Tibial artery (tissue), 4 donors: Measurements from ENCODE around the gene RBL2.
"Not testable (repeated sequence)": the region's sequence is repeated elsewhere in the genome, so short reads cannot be mapped to it uniquely, and the experiment has no call there.

ENCODE experiments used
- DNase-seq, 2 donors: peaks; one replicate each; pipeline ENCODE4 v3.0.0-alpha.2; 2019
- H3K27ac ChIP-seq, 2 donors: fragments of 200-600 bp; sonication (generic) in 1 of 2; 1 replicate in 1 of 2; 2 replicates in 1 of 2; pipeline ENCODE4 v1.5.1; 2018 to 2019; ENCODE audit warnings: mild to moderate bottlenecking in 1 of 2
- H3K27me3 ChIP-seq, 2 donors: fragments of 200-600 bp; sonication (generic) in 1 of 2; one replicate each; pipeline versions ENCODE4 v1.5.1 to v1.6.0; 2016 to 2019
- H3K36me3 ChIP-seq, 3 donors: fragments of 200-600 bp; sonication (generic) in 2 of 3; one replicate each; pipeline ENCODE4 v1.5.1; 2016 to 2019; ENCODE audit warnings: mild to moderate bottlenecking in 2 of 3
- H3K4me1 ChIP-seq, 4 donors: fragments of 200-600 bp; sonication (generic) in 2 of 4; 1 replicate in 3 of 4; 2 replicates in 1 of 4; pipeline ENCODE4 v1.5.1; 2016 to 2019
- H3K4me3 ChIP-seq, 2 donors: fragments of 200-600 bp; sonication (generic) in 1 of 2; 1 replicate in 1 of 2; 2 replicates in 1 of 2; pipeline ENCODE4 v1.5.1; 2018 to 2019; ENCODE audit warnings: mild to moderate bottlenecking in 2 of 2
- H3K9me3 ChIP-seq, 3 donors: fragments of 200-600 bp; sonication (generic) in 1 of 3; one replicate each; pipeline ENCODE4 v1.5.1; 2016 to 2019
- intact Hi-C: fragments of 100-400 bp; cut with DNase I; formaldehyde crosslinking; loops from one replicate; pipeline ENCODE4 v1.15.0; 2023; ENCODE audit warnings: low total_unique reads
- TF ChIP-seq, protein P1 (sequence below), 2 experiments: fragments of 200-600 bp in 1 of 2; fragments of 450-650 bp in 1 of 2; IDR thresholded peaks; one replicate each; pipeline ENCODE4 v1.5.1; 2017 to 2019; ENCODE audit warnings: antibody characterized with exemption in 2 of 2, mild to moderate bottlenecking in 1 of 2, moderate library complexity in 1 of 2

RBL2 gene

DNA sequence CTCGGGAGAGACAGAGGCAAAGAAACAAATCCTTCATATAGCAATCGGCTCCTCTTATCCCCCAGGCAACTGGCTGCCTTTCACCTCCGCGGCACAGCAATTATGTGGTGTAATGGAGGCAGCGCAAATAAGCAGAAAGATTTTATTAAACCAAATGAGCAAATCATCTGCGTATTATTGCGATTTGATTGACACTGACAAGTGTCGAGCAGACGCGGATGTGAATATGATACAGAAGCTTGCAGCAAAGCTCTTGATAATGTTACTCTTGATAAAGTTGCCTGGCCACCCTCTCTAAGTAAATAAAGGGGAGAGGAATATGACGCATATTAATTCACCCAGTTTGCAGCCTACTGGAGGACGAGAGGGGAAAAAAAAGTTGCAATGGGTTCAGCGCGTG lies 95.2 kb downstream of the RBL2 start:
- Histone ChIP-seq H3K27ac (no peak overlapping the region), H3K36me3 (no peaks in the 10 kb centered on the region), H3K9me3 (peaks cover 0 to 4% (median 0%) of the 10 kb centered on the region in 3 donors), H3K27me3 (peaks cover 0 to 4% of the 10 kb centered on the region in 2 donors), H3K4me3 (no peak overlapping the region), H3K4me1 (no peaks in the 10 kb centered on the region)
- no peak for DNase-seq
- TF ChIP-seq, protein P1, sequence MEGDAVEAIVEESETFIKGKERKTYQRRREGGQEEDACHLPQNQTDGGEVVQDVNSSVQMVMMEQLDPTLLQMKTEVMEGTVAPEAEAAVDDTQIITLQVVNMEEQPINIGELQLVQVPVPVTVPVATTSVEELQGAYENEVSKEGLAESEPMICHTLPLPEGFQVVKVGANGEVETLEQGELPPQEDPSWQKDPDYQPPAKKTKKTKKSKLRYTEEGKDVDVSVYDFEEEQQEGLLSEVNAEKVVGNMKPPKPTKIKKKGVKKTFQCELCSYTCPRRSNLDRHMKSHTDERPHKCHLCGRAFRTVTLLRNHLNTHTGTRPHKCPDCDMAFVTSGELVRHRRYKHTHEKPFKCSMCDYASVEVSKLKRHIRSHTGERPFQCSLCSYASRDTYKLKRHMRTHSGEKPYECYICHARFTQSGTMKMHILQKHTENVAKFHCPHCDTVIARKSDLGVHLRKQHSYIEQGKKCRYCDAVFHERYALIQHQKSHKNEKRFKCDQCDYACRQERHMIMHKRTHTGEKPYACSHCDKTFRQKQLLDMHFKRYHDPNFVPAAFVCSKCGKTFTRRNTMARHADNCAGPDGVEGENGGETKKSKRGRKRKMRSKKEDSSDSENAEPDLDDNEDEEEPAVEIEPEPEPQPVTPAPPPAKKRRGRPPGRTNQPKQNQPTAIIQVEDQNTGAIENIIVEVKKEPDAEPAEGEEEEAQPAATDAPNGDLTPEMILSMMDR (IDR thresholded peaks at IDR 0.05), result no peak
- intact Hi-C loops, result no loop called here

DNA sequence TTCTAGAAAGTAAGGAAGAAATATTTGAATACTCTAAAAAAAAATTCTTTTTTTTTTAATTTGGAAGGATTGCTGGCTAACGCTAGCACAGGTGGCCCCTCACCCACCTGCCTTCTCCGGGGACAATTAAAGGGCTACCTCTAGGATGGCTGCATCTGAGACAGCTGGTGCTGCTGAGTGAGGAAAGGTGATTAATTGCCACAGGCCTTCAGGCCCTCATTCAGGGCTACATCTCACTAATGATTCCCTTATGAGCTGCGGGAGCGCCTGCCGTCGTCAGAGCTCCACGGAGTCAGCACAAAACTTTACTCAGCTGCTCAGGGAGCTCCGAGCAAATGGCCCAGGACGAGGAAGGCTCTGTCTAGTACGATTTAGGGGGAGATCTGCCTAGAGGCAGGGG lies 95.8 kb downstream of the RBL2 start:
- TF ChIP-seq, protein P1 (IDR thresholded peaks at IDR 0.05), result no peak
- peaks cover 0 to 4% of the 10 kb centered on the region in 2 donors for H3K27me3 ChIP-seq
- intact Hi-C loops, result no loop called here
- H3K4me3 ChIP-seq, result no peak overlapping the region
- H3K36me3 ChIP-seq, result no peaks in the 10 kb centered on the region
- no peak overlapping the region for H3K27ac ChIP-seq
- no peaks in the 10 kb centered on the region for H3K4me1 ChIP-seq
- H3K9me3 ChIP-seq, result peaks cover 0 to 4% (median 0%) of the 10 kb centered on the region in 3 donors
- no peak for DNase-seq

DNA sequence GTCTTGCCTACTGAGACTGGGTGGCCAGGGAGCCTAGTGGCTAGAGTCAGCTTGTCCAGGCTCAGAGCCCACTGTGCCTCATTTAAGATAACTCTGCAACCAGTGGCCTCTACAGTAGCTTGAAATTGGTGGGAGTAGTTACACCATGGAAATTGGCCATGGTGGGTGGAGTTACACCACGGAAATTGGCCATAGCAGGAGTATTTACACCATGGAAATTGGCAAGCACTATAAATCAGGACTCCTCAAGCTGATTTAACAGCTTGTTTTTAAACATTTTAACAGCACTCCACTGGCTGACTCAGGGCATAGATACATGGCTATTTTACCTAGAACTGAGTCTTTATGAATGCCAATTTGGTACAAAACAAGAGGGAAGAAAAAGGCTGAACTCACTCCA lies 96.5 kb downstream of the RBL2 start:
- TF ChIP-seq, protein P1 (IDR thresholded peaks at IDR 0.05), result no peak

DNA sequence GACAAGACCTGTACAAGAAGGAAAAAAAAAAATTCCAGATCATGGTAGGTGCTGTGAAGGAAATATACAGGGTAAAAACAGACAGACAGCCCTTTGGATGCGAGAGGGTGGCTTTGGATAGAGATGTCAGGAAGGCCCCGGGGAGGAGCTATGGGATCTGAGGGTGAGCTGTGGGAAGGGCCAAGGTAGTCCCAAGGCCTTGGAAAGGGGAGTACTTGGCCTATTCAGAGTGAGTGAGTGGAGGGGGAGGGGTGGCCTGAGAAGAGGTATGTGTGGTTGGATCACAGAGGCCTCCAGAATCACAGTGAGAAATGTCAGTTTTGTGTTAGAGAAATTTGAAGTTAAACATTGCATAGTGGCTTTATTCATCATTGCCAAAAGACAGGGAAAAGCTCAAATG lies 99.9 kb downstream of the RBL2 start:
- intact Hi-C loops, result no loop called here
- no peak overlapping the region for H3K27ac ChIP-seq
- no peak for DNase-seq

More for the DNA sequence above, 96.5 kb downstream of the RBL2 start:
- Histone ChIP-seq H3K27ac (no peak overlapping the region), H3K27me3 (peaks cover 0 to 4% of the 10 kb centered on the region in 2 donors), H3K36me3 (no peaks in the 10 kb centered on the region), H3K9me3 (peaks cover 0 to 4% (median 0%) of the 10 kb centered on the region in 3 donors), H3K4me1 (no peaks in the 10 kb centered on the region), H3K4me3 (no peak overlapping the region)
- DNase-seq, result no peak
- intact Hi-C loops, result no loop called here

DNA sequence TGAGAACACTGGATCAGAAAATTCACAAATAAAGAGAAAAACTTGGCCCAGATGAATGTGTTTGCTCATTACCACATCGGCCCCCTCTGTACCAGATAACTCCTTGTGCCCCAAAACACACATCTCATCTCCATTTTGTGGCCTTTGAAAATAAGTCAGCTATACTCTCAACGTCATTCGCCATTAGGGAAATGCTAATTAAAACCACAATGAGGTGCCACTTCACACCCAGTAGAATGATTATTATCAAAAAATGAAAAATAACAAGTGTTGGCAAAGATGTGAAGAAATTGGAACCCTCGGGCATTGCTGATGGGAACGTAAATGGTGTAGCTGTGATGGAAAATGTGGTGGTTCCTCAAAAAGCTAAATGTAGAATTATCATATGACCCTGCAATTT lies 103.4 kb downstream of the RBL2 start:
- TF ChIP-seq, protein P1 (IDR thresholded peaks at IDR 0.05), result no peak
- peaks cover 0 to 15% of the 10 kb centered on the region in 2 donors for H3K27me3 ChIP-seq
- H3K4me1 ChIP-seq, result no peaks in the 10 kb centered on the region
- no peaks in the 10 kb centered on the region for H3K36me3 ChIP-seq
- no peak overlapping the region for H3K27ac ChIP-seq
- no peak overlapping the region for H3K4me3 ChIP-seq
- intact Hi-C loops, result no loop called here
- H3K9me3 ChIP-seq, result no peaks in the 10 kb centered on the region
- DNase-seq, result no peak

More for the DNA sequence above, 99.9 kb downstream of the RBL2 start:
- no peaks in the 10 kb centered on the region for H3K36me3 ChIP-seq
- H3K4me3 ChIP-seq, result no peak overlapping the region
- TF ChIP-seq, protein P1 (IDR thresholded peaks at IDR 0.05), result no peak
- no peaks in the 10 kb centered on the region for H3K4me1 ChIP-seq
- no peaks in the 10 kb centered on the region for H3K27me3 ChIP-seq
- peaks cover 0 to 4% (median 0%) of the 10 kb centered on the region in 3 donors for H3K9me3 ChIP-seq

DNA sequence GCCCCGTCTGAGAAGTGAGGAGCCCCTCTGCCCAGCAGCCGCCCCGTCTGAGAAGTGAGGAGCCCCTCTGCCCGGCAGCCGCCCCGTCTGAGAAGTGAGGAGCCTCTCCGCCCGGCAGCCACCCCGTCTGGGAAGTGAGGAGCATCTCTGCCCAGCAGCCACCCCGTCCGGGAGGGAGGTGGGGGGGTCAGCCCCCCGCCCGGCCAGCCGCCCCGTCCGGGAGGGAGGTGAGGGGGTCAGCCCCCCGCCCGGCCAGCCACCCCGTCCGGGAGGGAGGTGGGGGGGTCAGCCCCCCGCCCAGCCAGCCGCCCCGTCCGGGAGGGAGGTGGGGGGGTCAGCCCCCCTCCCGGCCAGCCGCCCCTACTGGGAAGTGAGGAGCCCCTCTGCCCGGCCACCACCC lies 105.1 kb downstream of the RBL2 start:
- not testable (repeated sequence) for H3K36me3 ChIP-seq, DNase-seq, H3K4me3 ChIP-seq

DNA sequence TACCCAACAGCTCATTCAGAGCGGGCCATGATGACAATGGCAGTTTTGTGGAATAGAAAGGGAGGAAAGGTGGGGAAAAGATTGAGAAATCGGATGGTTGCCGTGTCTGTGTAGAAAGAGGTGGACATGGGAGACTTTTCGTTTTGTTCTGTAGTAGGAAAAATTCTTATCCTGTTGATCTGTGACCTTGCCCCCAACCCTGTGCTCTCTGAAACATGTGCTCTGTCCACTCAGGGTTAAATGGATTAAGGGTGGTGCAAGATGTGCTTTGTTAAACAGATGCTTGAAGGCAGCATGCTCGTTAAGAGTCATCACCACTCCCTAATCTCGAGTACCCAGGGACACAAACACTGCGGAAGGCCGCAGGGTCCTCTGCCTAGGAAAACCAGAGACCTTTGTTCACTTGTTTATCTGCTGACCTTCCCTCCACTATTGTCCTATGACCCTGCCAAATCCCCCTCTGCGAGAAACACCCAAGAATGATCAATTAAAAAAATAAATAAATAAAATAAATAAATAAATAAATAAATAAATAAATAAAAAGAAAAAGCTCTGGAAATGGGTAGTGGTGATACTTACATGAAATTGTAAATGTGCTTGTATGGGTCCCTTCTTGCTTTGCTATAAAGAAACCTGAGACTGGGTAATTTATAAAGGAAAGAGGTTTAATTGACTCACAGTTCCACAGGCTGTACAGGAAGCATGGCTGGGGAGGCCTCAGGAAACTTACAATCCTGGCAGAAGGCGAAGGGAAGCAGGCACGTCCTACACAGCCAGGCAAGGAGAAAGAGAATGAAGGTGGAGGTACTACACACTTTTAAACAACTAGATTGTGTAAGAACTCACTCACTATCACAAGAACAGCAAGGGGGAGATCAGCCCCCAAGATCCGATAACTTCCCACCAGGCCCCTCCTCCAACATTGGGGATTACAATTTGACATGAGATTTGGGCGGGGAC lies 105.8 kb downstream of the RBL2 start:
- peaks cover 0 to 15% of the 10 kb centered on the region in 2 donors for H3K27me3 ChIP-seq
- H3K4me3 ChIP-seq, DNase-seq, intact Hi-C loops, H3K4me1 ChIP-seq, H3K27ac ChIP-seq, H3K9me3 ChIP-seq, H3K36me3 ChIP-seq: not testable (repeated sequence)

More for the DNA sequence above, 105.1 kb downstream of the RBL2 start:
- H3K27me3 ChIP-seq, result peaks cover 0 to 15% of the 10 kb centered on the region in 2 donors
- H3K27ac ChIP-seq, H3K9me3 ChIP-seq, intact Hi-C loops, H3K4me1 ChIP-seq: not testable (repeated sequence)
